B cell (primary cell): ENCODE measurements around the gene GLTP. TPM values are rescaled to one million over a fixed set of nuclear protein-coding genes. Genes with fewer than 3 reads are reported as not detected.

Source experiments
- ATAC-seq: fragments of 200-7000 bp; cut with Tn5 transposase; one replicate; pipeline ENCODE4 v1.10.0; 2021; ENCODE audit warnings: low read depth, mild to moderate bottlenecking, moderate number of reproducible peaks, moderate library complexity
- CTCF ChIA-PET: fragments of 350-600 bp; sonication (Branson Sonifier 250); formaldehyde crosslinking; loops from one replicate; lab custom pipeline; 2021; ENCODE audit warnings: antibody characterized with exemption, inconsistent platforms; lab: Charles Lee
- POLR2A ChIA-PET: fragments of 350-600 bp; sonication (Branson Sonifier 250); formaldehyde crosslinking; loops from one replicate; lab custom pipeline; 2021; ENCODE audit warnings: antibody characterized with exemption; lab: Charles Lee
- DNase-seq: peaks from one replicate; pipeline ENCODE4 v3.0.0; 2013
- H2AFZ ChIP-seq: 2 replicates; pipeline ENCODE4 v1.6.1; 2012; ENCODE audit warnings: mild to moderate bottlenecking, low read depth, low read length; ENCODE audit not compliant: insufficient read depth, poor library complexity, severe bottlenecking
- H3K27ac ChIP-seq, 2 donors: 1 replicate in 1 of 2; 2 replicates in 1 of 2; pipeline ENCODE4 v1.5.1; 2012 to 2013; ENCODE audit warnings: low read length in 2 of 2, mild to moderate bottlenecking in 2 of 2, moderate library complexity in 1 of 2
- H3K27me3 ChIP-seq, 4 experiments: fragments of 200-600 bp in 1 of 4; sonication (generic) in 1 of 4; replicated peaks in 1 of 4; 1 replicate in 2 of 4; 2 replicates in 2 of 4; pipeline versions ENCODE4 v1.6.1 to v1.7.0; 2013 to 2016; ENCODE audit warnings: low read length in 3 of 4, mild to moderate bottlenecking in 2 of 4, mixed read lengths in 1 of 4, moderate library complexity in 1 of 4; ENCODE audit not compliant: insufficient read depth in 4 of 4, control insufficient read depth in 3 of 4; ENCODE audit errors: control extremely low read depth in 1 of 4
- H3K36me3 ChIP-seq, 2 experiments: replicated peaks in 1 of 2; 1 replicate in 1 of 2; 2 replicates in 1 of 2; pipeline versions ENCODE4 v1.6.1 to v1.7.1; 2013; ENCODE audit warnings: low read length in 1 of 2; ENCODE audit not compliant: insufficient read depth in 2 of 2, control insufficient read depth in 1 of 2; ENCODE audit errors: control extremely low read depth in 1 of 2, extremely low read depth in 1 of 2
- H3K4me1 ChIP-seq, 2 donors: fragments of 200-600 bp in 1 of 2; sonication (generic) in 1 of 2; 1 replicate in 1 of 2; 2 replicates in 1 of 2; pipeline versions ENCODE4 v1.5.1 to v1.6.1; 2013 to 2017; ENCODE audit warnings: low read length in 2 of 2; ENCODE audit not compliant: control insufficient read depth in 2 of 2, insufficient read depth in 2 of 2
- H3K4me2 ChIP-seq: replicated peaks from 2 replicates; pipeline ENCODE3; 2012; ENCODE audit warnings: mild to moderate bottlenecking, low read depth, low read length; ENCODE audit not compliant: poor library complexity, severe bottlenecking
- H3K4me3 ChIP-seq, 5 experiments: fragments of 200-600 bp in 1 of 5; sonication (generic) in 1 of 5; 1 replicate in 3 of 5; 2 replicates in 2 of 5; pipeline versions ENCODE4 v1.5.1 to v1.7.0; 2011 to 2016; ENCODE audit warnings: low read length in 4 of 5, mild to moderate bottlenecking in 4 of 5, low read depth in 2 of 5, control low read depth in 1 of 5, moderate library complexity in 1 of 5; ENCODE audit not compliant: insufficient read depth in 1 of 5; ENCODE audit errors: control extremely low read depth in 1 of 5, extremely low read depth in 1 of 5
- H3K79me2 ChIP-seq: fragments of 200-600 bp; sonication (generic); one replicate; pipeline ENCODE4 v1.6.0; 2016; ENCODE audit warnings: low read length; ENCODE audit not compliant: control insufficient read depth, insufficient read depth
- H3K9ac ChIP-seq: fragments of 200-600 bp; sonication (generic); 2 replicates; pipeline ENCODE4 v1.6.1; 2017; ENCODE audit warnings: mild to moderate bottlenecking, low read length, moderate library complexity
- H3K9me3 ChIP-seq, 3 donors: one replicate each; pipeline versions ENCODE4 v1.6.1 to v1.7.1; 2013; ENCODE audit warnings: low read length in 2 of 3; ENCODE audit not compliant: control insufficient read depth in 2 of 3, insufficient read depth in 1 of 3; ENCODE audit errors: control extremely low read depth in 1 of 3
- H4K20me1 ChIP-seq: 2 replicates; pipeline ENCODE4 v1.6.0; 2012; ENCODE audit warnings: mild to moderate bottlenecking, low read length; ENCODE audit not compliant: insufficient read depth, control insufficient read depth, poor library complexity, severe bottlenecking
- H3K27ac Mint-ChIP-seq: one replicate; pipeline ENCODE4 v1.8.0; 2021; ENCODE audit warnings: mixed read lengths
- H3K27me3 Mint-ChIP-seq: one replicate; pipeline ENCODE4 v1.8.0; 2021; ENCODE audit warnings: mixed read lengths
- H3K4me1 Mint-ChIP-seq: one replicate; pipeline ENCODE4 v1.8.0; 2021; ENCODE audit warnings: mixed read lengths
- H3K4me3 Mint-ChIP-seq: one replicate; pipeline ENCODE4 v1.8.0; 2021; ENCODE audit warnings: mixed read lengths
- H3K9me3 Mint-ChIP-seq: one replicate; pipeline ENCODE4 v1.8.0; 2022; ENCODE audit warnings: mixed read lengths; ENCODE audit not compliant: insufficient read depth
- CTCF ChIP-seq: fragments of 200-600 bp; IDR thresholded peaks from one replicate; pipeline ENCODE4 v1.8.0; 2022; ENCODE audit warnings: antibody characterized with exemption, mild to moderate bottlenecking
- EZH2 ChIP-seq: IDR thresholded peaks from 2 replicates; pipeline ENCODE4 v1.6.1; 2012; ENCODE audit warnings: borderline replicate concordance, low read depth, mild to moderate bottlenecking, moderate library complexity, low read length; ENCODE audit not compliant: insufficient read depth, poor library complexity, severe bottlenecking
- WGBS: methylation state at CpG from one replicate; pipeline ENCODE4 v1.1.5; 2013; ENCODE audit warnings: missing lambda C conversion rate; ENCODE audit not compliant: insufficient coverage; 5-methylcytosine and 5-hydroxymethylcytosine counted together
- intact Hi-C: fragments of 100-400 bp; cut with micrococcal nuclease; formaldehyde crosslinking; loops from one replicate; pipeline ENCODE4 v1.10.0; 2022
- polyA plus RNA-seq: library from polyadenylated mRNA; depleted of rRNA; stranded (reverse); fragments of >200 nt; gene quantifications from 2 replicates; pipeline ENCODE4 v1.2.3, GENCODE V29; 2012
- total RNA-seq, 2 donors: library from RNA; stranded (reverse); fragments of 120-200 nt in 1 of 2; gene quantifications; 1 replicate in 1 of 2; 2 replicates in 1 of 2; pipeline versions ENCODE4 v1.2.3 to v1.2.4, GENCODE V29; 2013 to 2022

GLTP gene
- total and polyA plus RNA-seq, 2 donors (not counting 1 experiment from before 2014, with no cell fraction given) = 18.7 to 24.9 TPM

GRCh38 chr12:109840305-109841074 lies 39.9 kb downstream of the GLTP start:
- CTCF ChIA-PET = no interaction called here
- Histone ChIP-seq H3K4me2 (no peak overlapping the region), H3K4me3 (no peak overlapping the region), H3K27me3 (peaks cover 0 to 1% (median 0%) of the 10 kb centered on the region in 4 experiments), H3K9me3 (no peaks in the 10 kb centered on the region), H3K27ac (no peak overlapping the region), H2AFZ (no peak overlapping the region), H4K20me1 (no peaks in the 10 kb centered on the region), H3K9ac (no peak overlapping the region), H3K79me2 (no peaks in the 10 kb centered on the region), H3K4me1 (peaks cover 3 to 7% of the 10 kb centered on the region in 2 donors), H3K36me3 (no peaks in the 10 kb centered on the region)
- POLR2A ChIA-PET = no interaction called here
- DNase-seq = no peak
- no peak for TF ChIP-seq CTCF
- TF ChIP-seq EZH2 = no peak
- intact Hi-C loops = loop anchor here (10.0 kb wide), 1 partner anchor 126 kb away; the partner anchor contains the start of gene FAM222A
- Mint-ChIP-seq H3K4me1 (peaks cover 6% of the 10 kb centered on the region), H3K27ac (no peak overlapping the region), H3K9me3 (no peaks in the 10 kb centered on the region), H3K4me3 (no peak overlapping the region), H3K27me3 (no peaks in the 10 kb centered on the region)
- ATAC-seq = no peak
- 76% methylated on average over 7 of the region's 7 CpGs for whole genome bisulfite sequencing

GRCh38 chr12:109839444-109839843 lies 40.9 kb downstream of the GLTP start:
- ChIA-PET POLR2A (no interaction called here), CTCF (no interaction called here)
- H3K27me3 Mint-ChIP-seq = peaks cover 5% of the 10 kb centered on the region
- Histone ChIP-seq H3K27me3 (peaks cover 0 to 7% (median 0%) of the 10 kb centered on the region in 4 experiments), H3K4me3 (no peak overlapping the region), H3K79me2 (no peaks in the 10 kb centered on the region), H3K9me3 (no peaks in the 10 kb centered on the region), H3K4me1 (no peaks in the 10 kb centered on the region), H3K4me2 (no peak overlapping the region), H3K27ac (no peak overlapping the region), H3K36me3 (no peaks in the 10 kb centered on the region), H4K20me1 (no peaks in the 10 kb centered on the region), H3K9ac (no peak overlapping the region), H2AFZ (no peak overlapping the region)
- no peaks in the 10 kb centered on the region for H3K9me3 Mint-ChIP-seq
- intact Hi-C loops = no loop called here
- 54% methylated on average over 4 of the region's 6 CpGs for WGBS
- no peak overlapping the region for H3K4me3 Mint-ChIP-seq
- no peak for TF ChIP-seq CTCF
- no peak for TF ChIP-seq EZH2
- ATAC-seq = no peak
- no peak overlapping the region for H3K27ac Mint-ChIP-seq
- no peaks in the 10 kb centered on the region for H3K4me1 Mint-ChIP-seq
- DNase-seq = no peak
